ENCODE data around the gene KCNK5. TPM values are rescaled to one million over a fixed set of nuclear protein-coding genes. Genes with fewer than 3 reads are reported as not detected.

Gene KCNK5
- polyA plus RNA-seq, 3 donors = 0.09 TPM; not detected in 2

GRCh38 chr6:39225543-39225942 lies 3.7 kb downstream of the KCNK5 start:
- TF ChIP-seq CTCF (IDR thresholded peaks at IDR 0.05) = no peak
- WGBS (ENCODE audit: insufficient coverage) = no CpG with 5 or more reads among the region's 4 CpGs
- Mint-ChIP-seq H3K27ac (peak overlapping the region in 5 of 7 donors; percentile 20 to 76 (median 46)), H3K9me3 (peaks cover 0 to 5% (median 3%) of the 10 kb centered on the region in 7 donors), H3K4me1 (peaks cover 78% of the 10 kb centered on the region), H3K27me3 (ENCODE audit: low read depth in 3 of 3) (peaks cover 4 to 13% (median 13%) of the 10 kb centered on the region in 3 donors), H3K36me3 (peaks cover 3 to 4% of the 10 kb centered on the region in 2 donors), H3K4me3 (peak overlapping the region in 1 of 2 donors; percentile 73)
- Histone ChIP-seq H3K4me3 (replicated peaks in 1 of 3; ENCODE audit: low read depth in 2 of 3, low read length in 3 of 3) (peak overlapping the region in 1 of 3 experiments; percentile 18), H3K9ac (ENCODE audit: insufficient read depth, low read length, poor library complexity, severe bottlenecking) (no peak overlapping the region), H4K20me1 (ENCODE audit: insufficient read depth, low read length) (no peaks in the 10 kb centered on the region), H3K27me3 (ENCODE audit: control insufficient read depth in 2 of 2, insufficient read depth in 2 of 2, low read length in 2 of 2) (no peaks in the 10 kb centered on the region), H3K9me3 (replicated peaks in 1 of 2; ENCODE audit: control insufficient read depth in 1 of 2, insufficient read depth in 1 of 2, low read length in 2 of 2) (no peaks in the 10 kb centered on the region), H3K27ac (ENCODE audit: low read depth in 1 of 2, low read length in 2 of 2) (peak overlapping the region; percentile 10 to 40), H2AFZ (ENCODE audit: insufficient read depth, low read depth, low read length, poor library complexity, severe bottlenecking) (no peak overlapping the region), H3K79me2 (ENCODE audit: insufficient read depth, low read length) (peaks cover 72% of the 10 kb centered on the region), H3K4me1 (ENCODE audit: control insufficient read depth in 1 of 2, insufficient read depth in 2 of 2, low read length in 2 of 2) (peaks cover 62 to 73% of the 10 kb centered on the region in 2 donors), H3K36me3 (replicated peaks in 1 of 2; ENCODE audit: control insufficient read depth in 1 of 2, insufficient read depth in 2 of 2, low read length in 2 of 2) (no peaks in the 10 kb centered on the region), H3K4me2 (replicated peaks; ENCODE audit: extremely low read depth, low read length, poor library complexity, severe bottlenecking) (peak overlapping the region; percentile 30)
- intact Hi-C loops (cut with micrococcal nuclease) = loop anchor here in 1 of 2 donors (10.0 kb wide), 1 partner anchor 79 kb away; no protein-coding TSS in a partner anchor
- DNase-seq = no peak

GRCh38 chr6:39224523-39225182 lies 4.6 kb downstream of the KCNK5 start:
- Histone ChIP-seq H3K9me3 (replicated peaks in 1 of 2; ENCODE audit: control insufficient read depth in 1 of 2, insufficient read depth in 1 of 2, low read length in 2 of 2) (no peaks in the 10 kb centered on the region), H3K9ac (ENCODE audit: insufficient read depth, low read length, poor library complexity, severe bottlenecking) (no peak overlapping the region), H3K4me1 (ENCODE audit: control insufficient read depth in 1 of 2, insufficient read depth in 2 of 2, low read length in 2 of 2) (peaks cover 63 to 74% of the 10 kb centered on the region in 2 donors), H2AFZ (ENCODE audit: insufficient read depth, low read depth, low read length, poor library complexity, severe bottlenecking) (no peak overlapping the region), H3K4me3 (replicated peaks in 1 of 3; ENCODE audit: low read depth in 2 of 3, low read length in 3 of 3) (no peak overlapping the region), H3K36me3 (replicated peaks in 1 of 2; ENCODE audit: control insufficient read depth in 1 of 2, insufficient read depth in 2 of 2, low read length in 2 of 2) (no peaks in the 10 kb centered on the region), H3K27ac (ENCODE audit: low read depth in 1 of 2, low read length in 2 of 2) (peak overlapping the region in 1 of 2 donors; percentile 40), H3K27me3 (ENCODE audit: control insufficient read depth in 2 of 2, insufficient read depth in 2 of 2, low read length in 2 of 2) (no peaks in the 10 kb centered on the region), H4K20me1 (ENCODE audit: insufficient read depth, low read length) (no peaks in the 10 kb centered on the region), H3K79me2 (ENCODE audit: insufficient read depth, low read length) (peaks cover 81% of the 10 kb centered on the region), H3K4me2 (replicated peaks; ENCODE audit: extremely low read depth, low read length, poor library complexity, severe bottlenecking) (no peak overlapping the region)
- WGBS (ENCODE audit: insufficient coverage) = 70% methylated on average over 2 of the region's 5 CpGs
- Mint-ChIP-seq H3K27ac (peak overlapping the region in 3 of 7 donors; percentile 50 to 57 (median 51)), H3K36me3 (peaks cover 3 to 4% of the 10 kb centered on the region in 2 donors), H3K4me3 (no peak overlapping the region), H3K4me1 (peaks cover 79% of the 10 kb centered on the region), H3K9me3 (peaks cover 0 to 5% (median 3%) of the 10 kb centered on the region in 7 donors), H3K27me3 (ENCODE audit: low read depth in 3 of 3) (peaks cover 4 to 9% (median 5%) of the 10 kb centered on the region in 3 donors)
- no peak for DNase-seq
- TF ChIP-seq CTCF (IDR thresholded peaks at IDR 0.05) = no peak
- intact Hi-C loops (cut with micrococcal nuclease) = loop anchor here in 1 of 2 donors (10.0 kb wide), 1 partner anchor 80 kb away; no protein-coding TSS in a partner anchor
